VCaP (cell line): Measurements from ENCODE around the gene RAP1A.
"Not testable (repeated sequence)": the region's sequence is repeated elsewhere in the genome, so short reads cannot be mapped to it uniquely, and the experiment has no call there.

ENCODE experiments used
- H3K27ac ChIP-seq: fragments of 450-650 bp; 2 replicates; pipeline ENCODE4 v1.5.1; 2017
- TF ChIP-seq, protein P1 (sequence below): fragments of 450-650 bp; conservative IDR thresholded peaks from 2 replicates; pipeline ENCODE4 v1.5.1; 2017; ENCODE audit warnings: mild to moderate bottlenecking, moderate library complexity

Gene RAP1A

DNA sequence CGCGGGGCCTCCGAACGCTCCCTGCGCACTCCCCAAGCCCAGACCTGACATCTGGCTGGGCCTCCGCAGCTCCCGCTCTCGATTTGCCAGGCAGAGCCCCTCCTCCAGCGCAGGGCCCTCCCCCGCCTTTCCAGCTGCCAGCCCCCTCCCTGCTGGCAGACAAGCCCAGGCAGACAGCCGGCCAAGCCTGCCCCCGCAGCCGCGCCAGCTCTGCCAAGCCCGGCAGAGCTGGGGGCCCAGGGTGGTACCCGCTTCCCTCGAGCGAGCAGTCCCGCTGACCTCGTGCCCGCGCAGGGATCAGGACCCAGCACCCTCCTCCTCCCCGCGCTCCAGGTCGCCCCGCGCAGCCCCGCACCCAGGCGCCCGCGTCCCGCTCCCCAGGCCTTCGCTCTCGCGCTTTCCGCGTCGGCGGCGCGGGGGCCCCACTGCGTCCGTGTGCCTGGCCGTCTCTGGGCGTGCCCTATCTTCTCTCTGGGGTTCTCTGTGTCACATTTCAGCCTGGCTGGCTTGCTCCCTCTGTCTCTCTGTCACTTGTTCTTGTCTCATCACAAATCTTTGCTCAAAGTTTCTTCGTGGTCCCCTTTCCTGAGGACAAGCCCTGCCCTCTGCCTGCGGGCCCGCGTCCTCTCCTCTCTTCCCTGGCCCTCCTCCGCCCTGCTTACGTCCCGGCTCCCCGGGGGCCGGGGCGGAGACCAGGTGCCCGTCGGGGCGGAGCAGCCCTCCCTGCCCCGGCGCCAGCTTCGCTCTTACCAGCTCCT, 119.0 kb downstream of the RAP1A start:
- H3K27ac ChIP-seq, result peak overlapping the region; percentile 77
- TF ChIP-seq, protein P1, sequence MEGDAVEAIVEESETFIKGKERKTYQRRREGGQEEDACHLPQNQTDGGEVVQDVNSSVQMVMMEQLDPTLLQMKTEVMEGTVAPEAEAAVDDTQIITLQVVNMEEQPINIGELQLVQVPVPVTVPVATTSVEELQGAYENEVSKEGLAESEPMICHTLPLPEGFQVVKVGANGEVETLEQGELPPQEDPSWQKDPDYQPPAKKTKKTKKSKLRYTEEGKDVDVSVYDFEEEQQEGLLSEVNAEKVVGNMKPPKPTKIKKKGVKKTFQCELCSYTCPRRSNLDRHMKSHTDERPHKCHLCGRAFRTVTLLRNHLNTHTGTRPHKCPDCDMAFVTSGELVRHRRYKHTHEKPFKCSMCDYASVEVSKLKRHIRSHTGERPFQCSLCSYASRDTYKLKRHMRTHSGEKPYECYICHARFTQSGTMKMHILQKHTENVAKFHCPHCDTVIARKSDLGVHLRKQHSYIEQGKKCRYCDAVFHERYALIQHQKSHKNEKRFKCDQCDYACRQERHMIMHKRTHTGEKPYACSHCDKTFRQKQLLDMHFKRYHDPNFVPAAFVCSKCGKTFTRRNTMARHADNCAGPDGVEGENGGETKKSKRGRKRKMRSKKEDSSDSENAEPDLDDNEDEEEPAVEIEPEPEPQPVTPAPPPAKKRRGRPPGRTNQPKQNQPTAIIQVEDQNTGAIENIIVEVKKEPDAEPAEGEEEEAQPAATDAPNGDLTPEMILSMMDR, result no peak

- TF ChIP-seq, protein P1, result no peak
- peak within 1 kb of the TSS; percentile 77 for H3K27ac ChIP-seq
Measured at GRCh38 chr1:111739194-111739924, 119.8 kb downstream of the RAP1A start, which contains the start of gene INKA2. INKA2 (minus strand) TSS chr1:111739395; CDS start chr1:111739242, 153 bp downstream.

DNA sequence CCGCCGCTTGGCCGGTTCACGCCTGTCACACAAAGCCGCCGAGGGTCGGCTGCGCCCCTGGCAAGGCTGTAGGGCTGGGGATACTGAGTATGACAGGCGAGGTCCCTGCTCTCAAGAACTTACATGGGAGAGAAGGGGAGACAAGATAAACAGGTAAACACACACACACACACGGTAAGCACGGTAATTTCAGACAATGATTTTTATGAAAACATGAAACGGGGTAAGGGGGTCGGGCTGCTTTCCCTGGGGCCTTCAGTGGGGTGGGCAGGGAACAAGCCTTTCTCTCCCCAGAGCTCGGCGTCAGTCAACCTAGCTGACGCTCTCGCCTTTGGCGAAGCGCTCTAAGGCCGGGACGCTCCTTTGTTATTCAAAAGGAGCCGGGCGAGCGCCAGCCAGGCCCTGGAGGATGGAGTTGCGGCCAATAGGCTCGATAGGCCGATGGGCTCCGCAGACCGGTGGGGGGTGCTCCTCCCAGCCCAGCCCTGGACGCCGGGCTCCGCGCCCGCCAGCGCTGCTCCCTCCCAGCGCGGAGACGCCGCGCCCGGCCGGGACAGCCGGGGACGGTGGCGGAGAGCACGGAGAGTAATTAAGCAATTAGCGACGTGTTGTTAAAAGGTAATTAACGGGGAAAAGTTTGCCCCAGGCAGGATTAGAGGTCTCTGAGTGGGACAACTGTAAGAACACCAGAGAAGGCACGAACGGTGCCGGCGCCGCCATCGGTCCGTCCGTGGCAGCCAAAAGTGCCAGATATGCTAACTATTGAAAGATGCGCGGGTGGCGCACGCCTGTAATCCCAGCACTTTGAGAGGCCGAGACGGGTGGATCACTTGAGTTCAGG, 120.6 kb downstream of the RAP1A start:
- TF ChIP-seq, protein P1, result no peak
- peak overlapping the region; percentile 77 for H3K27ac ChIP-seq

GRCh38 chr1:111742292-111742691, 122.7 kb downstream of the RAP1A start:
- not testable (repeated sequence) for H3K27ac ChIP-seq

DNA sequence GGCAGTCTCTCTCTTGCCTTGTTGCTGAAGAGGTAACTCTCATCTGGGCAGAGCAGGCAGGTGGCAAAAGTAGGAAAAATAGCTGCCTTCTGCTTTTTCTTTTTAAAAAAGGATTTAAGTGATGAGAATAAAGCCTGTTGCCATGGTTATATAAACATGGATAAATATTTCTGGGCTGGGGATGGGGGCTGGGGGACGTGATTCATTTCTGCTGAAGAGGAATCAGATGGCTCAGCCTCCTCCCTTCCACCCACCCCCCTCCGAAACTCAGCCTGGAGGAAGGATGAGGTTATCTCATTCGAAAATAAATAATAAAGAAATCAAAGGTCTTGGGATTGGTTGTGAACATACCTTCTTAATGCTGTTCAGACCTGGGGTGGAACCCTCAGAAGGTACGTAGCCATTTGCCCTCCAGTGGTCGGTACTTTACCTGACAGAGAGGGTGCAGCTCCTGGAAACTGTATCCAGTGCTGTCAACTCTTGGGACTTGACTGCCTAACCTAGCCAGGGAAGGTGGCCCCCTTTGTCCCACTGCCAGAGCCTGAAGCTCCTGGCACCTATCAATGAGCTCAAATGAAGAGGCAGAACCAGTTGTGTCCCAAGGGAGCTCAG, 123.5 kb downstream of the RAP1A start:
- H3K27ac ChIP-seq, result peak overlapping the region; percentile 43
- TF ChIP-seq, protein P1, result no peak

GRCh38 chr1:111743679-111744101, 124.1 kb downstream of the RAP1A start:
- TF ChIP-seq, protein P1, result no peak
- H3K27ac ChIP-seq, result peak overlapping the region; percentile 43

GRCh38 chr1:111745675-111746613, 126.4 kb downstream of the RAP1A start:
- H3K27ac ChIP-seq, result no peak overlapping the region
- TF ChIP-seq, protein P1, result no peak
